Measurements from ENCODE around the gene OR2W1. TPM values are rescaled to one million over a fixed set of nuclear protein-coding genes. Genes with fewer than 3 reads are reported as not detected.

OR2W1 gene, protein sequence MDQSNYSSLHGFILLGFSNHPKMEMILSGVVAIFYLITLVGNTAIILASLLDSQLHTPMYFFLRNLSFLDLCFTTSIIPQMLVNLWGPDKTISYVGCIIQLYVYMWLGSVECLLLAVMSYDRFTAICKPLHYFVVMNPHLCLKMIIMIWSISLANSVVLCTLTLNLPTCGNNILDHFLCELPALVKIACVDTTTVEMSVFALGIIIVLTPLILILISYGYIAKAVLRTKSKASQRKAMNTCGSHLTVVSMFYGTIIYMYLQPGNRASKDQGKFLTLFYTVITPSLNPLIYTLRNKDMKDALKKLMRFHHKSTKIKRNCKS
- not detected for total RNA-seq

DNA sequence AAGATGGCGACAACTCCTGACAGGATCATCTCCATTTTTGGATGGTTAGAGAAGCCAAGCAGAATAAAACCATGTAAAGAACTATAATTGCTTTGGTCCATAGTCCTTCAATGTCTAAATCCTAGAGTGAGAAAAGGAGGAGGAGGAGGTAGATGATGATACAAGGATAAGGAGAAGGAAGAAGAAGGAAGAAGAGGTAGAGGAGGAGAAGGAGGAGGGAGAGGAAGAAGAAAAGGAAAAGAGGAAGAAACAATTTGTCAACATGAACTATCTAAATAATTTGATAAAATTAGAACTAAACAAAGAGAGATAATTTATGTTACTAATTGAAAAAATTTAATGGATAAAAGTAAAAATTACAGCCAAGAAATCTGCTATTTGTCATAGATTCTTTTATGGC is at the start of gene OR2W1:
OR2W1 (minus strand) TSS at position 101 of the 400 bp plus-strand sequence; CDS start at position 101, 0 bp downstream.
- no peak within 1 kb of the TSS for H3K4me3 ChIP-seq
- H3K9me3 ChIP-seq: no peaks in the 10 kb centered on the region
- TF ChIP-seq CTCF (IDR thresholded peaks at IDR 0.05): no peak
- TF ChIP-seq POLR2A (IDR thresholded peaks at IDR 0.05): no peak
- no peaks in the 10 kb centered on the region for H3K4me1 ChIP-seq
- no peaks in the 10 kb centered on the region for H3K36me3 ChIP-seq
- no peaks in the 10 kb centered on the region for H3K27me3 ChIP-seq
- H3K27ac ChIP-seq: no peak within 1 kb of the TSS
- DNase-seq: no peak
- intact Hi-C loops (cut with DNase I; ENCODE audit: low total_unique reads): no loop called here

DNA sequence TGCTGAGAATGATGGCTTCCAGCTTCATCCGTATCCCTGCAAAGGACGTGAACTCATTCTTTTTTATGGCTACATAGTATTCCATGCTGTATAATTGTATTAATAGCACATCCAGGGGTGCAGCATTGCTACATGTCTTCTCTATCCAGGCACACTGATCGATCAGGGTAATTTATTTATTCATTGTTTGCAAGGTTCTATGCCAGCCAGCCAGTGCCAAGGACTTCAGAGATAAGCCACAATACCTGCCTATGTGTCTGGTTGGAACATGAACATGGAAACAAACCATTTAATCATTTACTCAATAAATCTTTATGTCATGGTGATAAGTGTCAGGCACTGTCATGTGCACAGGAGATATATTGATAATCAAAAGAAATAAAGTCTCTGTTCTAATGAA is 48.0 kb upstream of the OR2W1 start:
- Histone ChIP-seq H3K36me3 (no peaks in the 10 kb centered on the region), H3K4me1 (no peaks in the 10 kb centered on the region), H3K4me3 (no peak overlapping the region), H3K27me3 (no peaks in the 10 kb centered on the region), H3K9me3 (no peaks in the 10 kb centered on the region), H3K27ac (no peak overlapping the region)
- DNase-seq: no peak
- TF ChIP-seq CTCF (IDR thresholded peaks at IDR 0.05) (no peak), POLR2A (IDR thresholded peaks at IDR 0.05) (no peak)
- intact Hi-C loops (cut with DNase I; ENCODE audit: low total_unique reads): no loop called here

GRCh38 chr6:29087213-29087612 is 42.2 kb upstream of the OR2W1 start, which contains the start of gene OR2B3:
TSS of gene OR2B3 (minus strand) at chr6:29087313. CDS start at chr6:29087248, 65 bp downstream.
- Histone ChIP-seq H3K27me3 (no peaks in the 10 kb centered on the region), H3K9me3 (no peaks in the 10 kb centered on the region), H3K4me3 (no peak within 1 kb of the TSS), H3K27ac (no peak within 1 kb of the TSS), H3K36me3 (no peaks in the 10 kb centered on the region), H3K4me1 (no peaks in the 10 kb centered on the region)
- intact Hi-C loops (cut with DNase I; ENCODE audit: low total_unique reads): no loop called here
- no peak for DNase-seq
- TF ChIP-seq POLR2A (IDR thresholded peaks at IDR 0.05) (no peak), CTCF (IDR thresholded peaks at IDR 0.05) (no peak)

GRCh38 chr6:29082457-29082856 is 37.5 kb upstream of the OR2W1 start:
- intact Hi-C loops (cut with DNase I; ENCODE audit: low total_unique reads): no loop called here
- no peak for DNase-seq
- Histone ChIP-seq H3K27me3 (no peaks in the 10 kb centered on the region), H3K4me3 (no peak overlapping the region), H3K4me1 (no peaks in the 10 kb centered on the region), H3K36me3 (no peaks in the 10 kb centered on the region), H3K9me3 (no peaks in the 10 kb centered on the region), H3K27ac (no peak overlapping the region)
- no peak for TF ChIP-seq POLR2A (IDR thresholded peaks at IDR 0.05)
- no peak for TF ChIP-seq CTCF (IDR thresholded peaks at IDR 0.05)

DNA sequence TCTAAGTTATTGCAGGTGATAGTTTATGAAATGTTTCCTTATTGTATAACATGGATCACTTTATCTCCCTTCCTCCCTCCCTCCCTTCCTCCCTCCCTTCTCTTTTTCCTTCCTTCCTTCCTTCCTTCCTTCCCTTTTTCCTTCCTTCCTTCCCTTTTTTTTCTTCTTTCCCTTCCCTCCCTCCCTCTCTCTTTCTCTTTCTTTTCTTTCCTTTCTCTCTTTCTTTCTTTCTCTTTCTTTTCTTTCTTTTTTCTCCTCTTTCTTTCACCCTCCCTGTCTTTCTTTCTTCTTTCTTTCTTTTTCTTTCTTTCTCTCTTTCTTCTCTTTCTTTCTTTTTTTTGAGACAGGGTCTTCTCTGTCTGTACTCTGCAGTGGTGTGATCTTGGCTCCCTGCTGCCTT is 36.3 kb upstream of the OR2W1 start:
- no peaks in the 10 kb centered on the region for H3K4me1 ChIP-seq
- no peaks in the 10 kb centered on the region for H3K27me3 ChIP-seq
- TF ChIP-seq CTCF (IDR thresholded peaks at IDR 0.05): no peak
- no peak for TF ChIP-seq POLR2A (IDR thresholded peaks at IDR 0.05)
- no peak overlapping the region for H3K27ac ChIP-seq
- H3K9me3 ChIP-seq: no peaks in the 10 kb centered on the region
- no peak for DNase-seq
- no peaks in the 10 kb centered on the region for H3K36me3 ChIP-seq
- no peak overlapping the region for H3K4me3 ChIP-seq
- intact Hi-C loops (cut with DNase I; ENCODE audit: low total_unique reads): no loop called here

Measured in uterus (tissue), 4 donors.